Stomach (tissue), 4 donors: ENCODE measurements around the gene EME2.

ENCODE experiments used
- CTCF ChIP-seq, 7 experiments: fragments of 450-650 bp in 4 of 7; fragments of 200-600 bp in 3 of 7; sonication (generic) in 3 of 7; IDR thresholded peaks; one replicate each; pipeline ENCODE4 v1.5.1; 2016 to 2019; ENCODE audit warnings: antibody characterized with exemption in 7 of 7, control low read depth in 2 of 7, mild to moderate bottlenecking in 1 of 7
- EP300 ChIP-seq: sonication (generic); formaldehyde crosslinking; IDR thresholded peaks from one replicate; pipeline ENCODE4 v1.6.1; 2017; ENCODE audit warnings: antibody characterized with exemption
- POLR2A ChIP-seq, 4 donors: fragments of 450-650 bp; IDR thresholded peaks; one replicate each; pipeline ENCODE4 v1.6.1; 2016; ENCODE audit warnings: antibody characterized with exemption in 4 of 4, control low read depth in 2 of 4, mild to moderate bottlenecking in 1 of 4, moderate library complexity in 1 of 4
- POLR2AphosphoS5 ChIP-seq, 3 donors: sonication (generic); formaldehyde crosslinking; IDR thresholded peaks; one replicate each; pipeline ENCODE4 v1.6.1; 2016; ENCODE audit warnings: antibody characterized with exemption in 3 of 3

- TF ChIP-seq POLR2A (IDR thresholded peaks at IDR 0.05) = no peak
- no peak for TF ChIP-seq POLR2AphosphoS5 (IDR thresholded peaks at IDR 0.05)
- no peak for TF ChIP-seq CTCF (IDR thresholded peaks at IDR 0.05)
- TF ChIP-seq EP300 = no peak
These were observed 697 bp upstream of the EME2 start for GRCh38 chr16:1771864-1772361.
